BE2C (cell line): ENCODE measurements around the gene GBE1.
A peak's percentile ranks its signal among the peaks of the same experiment; 100 is the strongest.
"Not testable (repeated sequence)": the region's sequence is repeated elsewhere in the genome, so short reads cannot be mapped to it uniquely, and the experiment has no call there.

Source experiments
- DNase-seq: peaks from one replicate; pipeline ENCODE4 v3.0.0-alpha.2; 2020
- H3K27me3 ChIP-seq: fragments of 250-450 bp; sonication (Bioruptor Pico); 2 replicates; pipeline ENCODE4 v1.5.1; 2020; ENCODE audit warnings: mild to moderate bottlenecking
- H3K36me3 ChIP-seq: fragments of 250-450 bp; sonication (Bioruptor Pico); 2 replicates; pipeline ENCODE4 v1.5.1; 2020; ENCODE audit warnings: mild to moderate bottlenecking
- H3K4me1 ChIP-seq: fragments of 250-450 bp; sonication (Bioruptor Pico); 2 replicates; pipeline ENCODE4 v1.5.1; 2020
- H3K4me3 ChIP-seq: 2 replicates; pipeline ENCODE4 v1.5.1; 2011; ENCODE audit warnings: low read depth, low read length
- H3K9me3 ChIP-seq: fragments of 250-450 bp; sonication (Bioruptor Pico); 2 replicates; pipeline ENCODE4 v1.5.1; 2020
- CTCF ChIP-seq: IDR thresholded peaks from 2 replicates; pipeline ENCODE4 v1.5.1; 2012; ENCODE audit warnings: mild to moderate bottlenecking, low read depth, low read length

GBE1 gene

DNA sequence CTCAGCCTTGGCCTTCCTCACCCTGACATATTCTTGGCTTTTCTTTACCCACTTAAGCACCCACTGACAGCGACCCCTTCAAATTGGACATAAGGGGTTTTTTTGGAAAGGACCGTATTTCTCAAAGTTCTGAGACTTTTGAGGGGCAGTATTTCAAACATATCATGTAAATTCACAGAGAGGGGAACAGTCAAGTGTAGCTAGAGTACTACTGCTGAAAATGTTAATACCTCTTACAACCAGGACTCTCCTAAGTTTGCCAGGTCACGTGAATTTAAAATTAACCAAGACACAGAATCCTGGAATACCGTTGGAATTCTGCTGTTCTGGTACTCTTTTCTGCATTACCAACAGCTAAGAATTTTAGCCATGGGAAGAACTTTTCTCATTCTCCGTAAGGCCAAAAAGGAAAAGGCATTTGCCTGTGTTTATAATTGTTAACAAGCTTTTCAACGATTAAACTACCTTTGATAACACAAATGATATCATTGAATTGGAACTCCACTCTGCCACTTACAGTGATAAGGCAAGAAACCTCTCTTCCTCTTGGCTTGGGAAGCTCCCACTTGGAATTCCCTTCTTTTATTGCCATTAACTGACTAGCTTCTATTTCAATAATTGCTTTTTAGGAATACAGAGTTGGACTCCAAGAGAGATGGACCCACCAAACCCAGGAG is 597 bp upstream of the GBE1 start:
- no peak for DNase-seq
- Histone ChIP-seq H3K36me3 (no peaks in the 10 kb centered on the region), H3K4me1 (peaks cover 4% of the 10 kb centered on the region), H3K27me3 (no peaks in the 10 kb centered on the region), H3K4me3 (peak overlapping the region; percentile 76), H3K9me3 (no peaks in the 10 kb centered on the region)
- TF ChIP-seq CTCF = no peak

- no peak for TF ChIP-seq CTCF
- Histone ChIP-seq H3K36me3 (no peaks in the 10 kb centered on the region), H3K27me3 (no peaks in the 10 kb centered on the region), H3K4me3 (peak overlapping the region; percentile 76), H3K4me1 (peaks cover 4% of the 10 kb centered on the region), H3K9me3 (no peaks in the 10 kb centered on the region)
- DNase-seq = no peak
These were observed 1.2 kb downstream of the GBE1 start for GRCh38 chr3:81760215-81760614.

DNA sequence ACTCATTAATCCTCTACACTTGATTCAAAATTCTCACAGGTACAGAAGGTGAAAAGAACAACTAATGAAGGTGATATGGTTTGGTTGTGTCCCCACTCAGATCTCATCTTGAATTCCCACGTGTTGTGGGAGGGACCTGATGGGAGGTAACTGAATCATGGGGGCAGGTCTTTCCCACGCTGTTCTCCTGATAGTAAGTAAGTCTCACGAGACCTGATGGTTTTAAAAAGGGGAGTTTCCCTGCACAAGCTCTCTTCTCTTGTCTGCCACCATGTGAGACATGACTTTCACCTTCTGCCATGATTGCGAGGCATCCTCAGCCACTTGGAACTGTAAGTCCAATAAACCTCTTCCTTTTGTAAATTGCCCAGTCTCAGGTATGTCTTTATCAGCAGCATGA is 2.7 kb downstream of the GBE1 start:
- not testable (repeated sequence) for H3K27me3 ChIP-seq, DNase-seq, H3K36me3 ChIP-seq, H3K9me3 ChIP-seq, H3K4me1 ChIP-seq, H3K4me3 ChIP-seq

GRCh38 chr3:81758275-81758674 is 3.2 kb downstream of the GBE1 start:
- no peaks in the 10 kb centered on the region for H3K9me3 ChIP-seq
- H3K4me1 ChIP-seq = peaks cover 4% of the 10 kb centered on the region
- no peak for TF ChIP-seq CTCF
- no peaks in the 10 kb centered on the region for H3K27me3 ChIP-seq
- H3K4me3 ChIP-seq = no peak overlapping the region
- no peak for DNase-seq
- no peaks in the 10 kb centered on the region for H3K36me3 ChIP-seq

GRCh38 chr3:81753416-81754027 is 7.9 kb downstream of the GBE1 start:
- Histone ChIP-seq H3K9me3 (no peaks in the 10 kb centered on the region), H3K4me1 (no peaks in the 10 kb centered on the region), H3K4me3 (no peak overlapping the region), H3K36me3 (no peaks in the 10 kb centered on the region), H3K27me3 (no peaks in the 10 kb centered on the region)
- DNase-seq = no peak
- no peak for TF ChIP-seq CTCF

DNA sequence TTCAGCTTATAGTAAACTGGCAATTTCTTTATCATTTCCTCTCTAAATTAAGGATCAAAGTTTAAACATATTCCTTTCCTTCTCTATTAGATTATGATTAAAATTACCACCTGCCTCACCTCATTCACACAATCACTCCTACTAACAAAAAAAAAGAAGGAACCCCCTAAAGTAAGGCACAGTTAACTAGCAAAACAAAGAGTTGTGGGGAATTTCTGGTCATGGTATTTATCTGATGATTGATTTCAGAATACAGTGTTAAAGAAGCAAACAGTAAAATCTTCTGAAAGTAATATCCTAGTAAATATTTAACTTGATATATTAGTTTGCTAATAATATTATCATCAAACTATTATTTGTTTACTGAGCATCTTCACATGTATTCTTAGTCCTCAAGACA is 8.8 kb downstream of the GBE1 start:
- TF ChIP-seq CTCF = no peak
- DNase-seq = no peak
- Histone ChIP-seq H3K27me3 (no peaks in the 10 kb centered on the region), H3K4me1 (no peaks in the 10 kb centered on the region), H3K9me3 (no peaks in the 10 kb centered on the region), H3K4me3 (no peak overlapping the region), H3K36me3 (no peaks in the 10 kb centered on the region)

DNA sequence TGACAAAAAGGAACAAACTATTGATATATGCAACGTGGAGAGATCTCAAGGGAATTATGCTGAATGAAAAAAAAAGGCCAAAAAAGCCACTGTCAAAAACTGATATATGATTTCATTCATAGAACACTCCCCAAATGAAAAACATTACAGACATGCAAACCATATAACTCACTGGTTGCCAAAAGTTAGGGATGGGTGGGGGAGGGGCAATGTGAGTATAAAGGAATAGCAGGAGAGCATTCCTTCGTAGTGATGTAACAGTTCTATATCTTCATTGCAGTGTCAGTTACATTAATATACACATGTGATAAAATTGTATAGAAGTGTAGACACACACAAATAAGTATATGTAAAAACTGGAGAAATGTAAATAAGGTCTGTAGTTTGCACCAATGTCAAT is 12.2 kb downstream of the GBE1 start:
- Histone ChIP-seq H3K36me3 (no peaks in the 10 kb centered on the region), H3K4me1 (no peaks in the 10 kb centered on the region), H3K4me3 (no peak overlapping the region), H3K27me3 (no peaks in the 10 kb centered on the region), H3K9me3 (no peaks in the 10 kb centered on the region)
- TF ChIP-seq CTCF = no peak
- no peak for DNase-seq

DNA sequence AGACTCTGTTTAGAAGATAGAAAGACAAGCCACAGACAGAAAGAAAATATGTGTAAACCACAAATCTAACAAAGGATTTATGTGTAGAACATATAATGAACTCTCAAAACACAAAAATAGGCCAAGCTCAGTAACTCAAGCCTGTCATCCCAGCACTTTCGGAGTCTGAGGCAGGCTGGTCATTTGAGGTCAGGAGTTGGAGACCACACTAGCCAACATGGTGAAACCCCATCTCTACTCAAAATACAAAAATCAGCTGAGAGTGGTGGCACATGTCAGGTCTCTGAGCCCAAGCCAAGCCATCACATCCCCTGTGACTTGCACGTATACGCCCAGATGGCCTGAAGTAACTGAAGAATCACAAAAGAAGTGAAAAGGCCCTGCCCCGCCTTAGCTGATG is 14.2 kb downstream of the GBE1 start:
- not testable (repeated sequence) for H3K4me3 ChIP-seq, H3K4me1 ChIP-seq, H3K9me3 ChIP-seq, DNase-seq, H3K27me3 ChIP-seq, H3K36me3 ChIP-seq
